GM12872 (cell line): ENCODE measurements around the gene VEZF1.

Experiments
- CTCF ChIP-seq: IDR thresholded peaks from 3 replicates; pipeline ENCODE4 v1.5.1; 2011; ENCODE audit warnings: low read depth, mild to moderate bottlenecking, low read length, moderate library complexity; ENCODE audit not compliant: insufficient read depth

The VEZF1 gene

GRCh38 chr17:57965521-57966160, 22.4 kb downstream of the VEZF1 start:
- no peak for TF ChIP-seq CTCF

GRCh38 chr17:57963149-57963511, 24.9 kb downstream of the VEZF1 start:
- no peak for TF ChIP-seq CTCF

- TF ChIP-seq CTCF, result no peak
Measured at GRCh38 chr17:57962279-57963148, 25.5 kb downstream of the VEZF1 start.

GRCh38 chr17:57959929-57960328, 28.1 kb downstream of the VEZF1 start:
- no peak for TF ChIP-seq CTCF

- TF ChIP-seq CTCF, result no peak
Measured at GRCh38 chr17:57957886-57958285, 30.2 kb downstream of the VEZF1 start.

GRCh38 chr17:57957120-57957850, 30.8 kb downstream of the VEZF1 start:
- TF ChIP-seq CTCF, result no peak
